HEK293T (cell line): ENCODE data around the gene SLC16A14.

Experiments
- CTCF ChIA-PET: fragments of 350-600 bp; formaldehyde crosslinking; extraction: SDS; loops from one replicate; lab custom pipeline; 2021; ENCODE audit warnings: antibody characterized with exemption, inconsistent platforms; lab: Yijun Ruan, JAX
- POLR2A ChIA-PET: fragments of 350-600 bp; formaldehyde crosslinking; extraction: SDS; loops from one replicate; lab custom pipeline; 2020; ENCODE audit warnings: antibody characterized with exemption, inconsistent platforms; lab: Yijun Ruan, JAX
- DNase-seq: peaks from one replicate; pipeline ENCODE4 v3.0.0; 2012; ENCODE audit warnings: mixed read lengths; ENCODE audit errors: extremely low spot score
- ARNT ChIP-seq: fragments of 450-650 bp; IDR thresholded peaks from 2 replicates; pipeline ENCODE4 v1.6.1; 2017; ENCODE audit warnings: mild to moderate bottlenecking
- BHLHE40 ChIP-seq: fragments of 450-650 bp; IDR thresholded peaks from 2 replicates; pipeline ENCODE4 v1.6.1; 2016; ENCODE audit warnings: mild to moderate bottlenecking, moderate library complexity, borderline replicate concordance
- CTBP1 ChIP-seq: fragments of 450-650 bp; IDR thresholded peaks from 2 replicates; pipeline ENCODE4 v1.6.1; 2016; ENCODE audit warnings: borderline replicate concordance
- ELF4 ChIP-seq: fragments of 450-650 bp; IDR thresholded peaks from 2 replicates; pipeline ENCODE4 v1.6.1; 2017; ENCODE audit warnings: antibody characterized with exemption
- FOXA1 ChIP-seq: fragments of 450-650 bp; IDR thresholded peaks from 2 replicates; pipeline ENCODE4 v1.6.1; 2016; ENCODE audit warnings: mild to moderate bottlenecking
- FOXK2 ChIP-seq: fragments of 450-650 bp; IDR thresholded peaks from 2 replicates; pipeline ENCODE4 v1.6.1; 2016; ENCODE audit warnings: mild to moderate bottlenecking
- FOXM1 ChIP-seq: fragments of 450-650 bp; IDR thresholded peaks from 2 replicates; pipeline ENCODE4 v1.6.1; 2017; ENCODE audit warnings: mild to moderate bottlenecking, borderline replicate concordance
- HDGF ChIP-seq: fragments of 450-650 bp; IDR thresholded peaks from 2 replicates; pipeline ENCODE4 v1.6.1; 2017; ENCODE audit warnings: antibody characterized with exemption, borderline replicate concordance
- L3MBTL2 ChIP-seq: fragments of 450-650 bp; conservative IDR thresholded peaks from 2 replicates; pipeline ENCODE4 v1.6.1; 2016; ENCODE audit warnings: mild to moderate bottlenecking
- LEF1 ChIP-seq: fragments of 450-650 bp; IDR thresholded peaks from 2 replicates; pipeline ENCODE4 v1.6.1; 2017; ENCODE audit warnings: mild to moderate bottlenecking, borderline replicate concordance
- NFRKB ChIP-seq: fragments of 450-650 bp; IDR thresholded peaks from 2 replicates; pipeline ENCODE4 v1.6.1; 2016; ENCODE audit warnings: mild to moderate bottlenecking, moderate library complexity
- SP1 ChIP-seq: fragments of 450-650 bp; IDR thresholded peaks from 2 replicates; pipeline ENCODE4 v1.6.1; 2017
- SUZ12 ChIP-seq: fragments of 450-650 bp; IDR thresholded peaks from 2 replicates; pipeline ENCODE4 v1.6.1; 2016; ENCODE audit warnings: mild to moderate bottlenecking
- TARDBP ChIP-seq: fragments of 450-650 bp; IDR thresholded peaks from 2 replicates; pipeline ENCODE4 v1.6.1; 2016
- ZNF384 ChIP-seq: fragments of 450-650 bp; IDR thresholded peaks from 2 replicates; pipeline ENCODE4 v1.6.1; 2016
- TF ChIP-seq, protein P1 (sequence below): fragments of 450-650 bp; IDR thresholded peaks from 2 replicates; pipeline ENCODE4 v1.6.1; 2016

The SLC16A14 gene

GRCh38 chr2:230069402-230069801, 678 bp upstream of the SLC16A14 start:
- POLR2A ChIA-PET: no interaction called here
- CTCF ChIA-PET: interaction anchor here (0.6 to 0.9 kb wide), 2 partner anchors 454 to 540 kb away, joined by 3 to 5 read pairs; no protein-coding TSS in a partner anchor
- TF ChIP-seq FOXK2 (no peak), LEF1 (no peak), BHLHE40 (no peak), SP1 (no peak), FOXA1 (no peak), ZNF384 (no peak), ARNT (no peak), NFRKB (no peak), SUZ12 (no peak), ELF4 (no peak), L3MBTL2 (no peak), HDGF (no peak), TARDBP (no peak), CTBP1 (no peak), FOXM1 (no peak)
- TF ChIP-seq, protein P1, sequence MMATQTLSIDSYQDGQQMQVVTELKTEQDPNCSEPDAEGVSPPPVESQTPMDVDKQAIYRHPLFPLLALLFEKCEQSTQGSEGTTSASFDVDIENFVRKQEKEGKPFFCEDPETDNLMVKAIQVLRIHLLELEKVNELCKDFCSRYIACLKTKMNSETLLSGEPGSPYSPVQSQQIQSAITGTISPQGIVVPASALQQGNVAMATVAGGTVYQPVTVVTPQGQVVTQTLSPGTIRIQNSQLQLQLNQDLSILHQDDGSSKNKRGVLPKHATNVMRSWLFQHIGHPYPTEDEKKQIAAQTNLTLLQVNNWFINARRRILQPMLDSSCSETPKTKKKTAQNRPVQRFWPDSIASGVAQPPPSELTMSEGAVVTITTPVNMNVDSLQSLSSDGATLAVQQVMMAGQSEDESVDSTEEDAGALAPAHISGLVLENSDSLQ: no peak
- no peak for DNase-seq

- ChIA-PET POLR2A (no interaction called here), CTCF (interaction anchor here (1.2 kb wide), 1 partner anchor 17 kb away, joined by 5 read pairs; no protein-coding TSS in a partner anchor)
- DNase-seq: no peak
- no peak for TF ChIP-seq CTBP1
- TF ChIP-seq ZNF384: no peak
- no peak for TF ChIP-seq NFRKB
- TF ChIP-seq, protein P1: no peak
- no peak for TF ChIP-seq ELF4
Measured at GRCh38 chr2:230068016-230068650, 591 bp downstream of the SLC16A14 start.

GRCh38 chr2:230060672-230061293, 7.9 kb downstream of the SLC16A14 start:
- POLR2A ChIA-PET: no interaction called here

GRCh38 chr2:230053753-230054478, 14.8 kb downstream of the SLC16A14 start:
- DNase-seq: no peak
- ChIA-PET POLR2A (no interaction called here), CTCF (no interaction called here)
- TF ChIP-seq TARDBP (no peak), SP1 (no peak), SUZ12 (no peak), BHLHE40 (no peak), LEF1 (no peak), FOXA1 (no peak), ARNT (no peak), NFRKB (no peak), ZNF384 (no peak), HDGF (no peak), CTBP1 (no peak)
- TF ChIP-seq, protein P1: no peak

More at GRCh38 chr2:230060672-230061293, 7.9 kb downstream of the SLC16A14 start:
- DNase-seq: no peak
- TF ChIP-seq, protein P1: no peak
- TF ChIP-seq TARDBP (no peak), SUZ12 (no peak), ARNT (no peak), ELF4 (no peak), SP1 (no peak), L3MBTL2 (no peak), CTBP1 (no peak), FOXA1 (no peak), LEF1 (no peak), FOXK2 (no peak), NFRKB (no peak), ZNF384 (no peak), HDGF (no peak), FOXM1 (no peak), BHLHE40 (no peak)
- CTCF ChIA-PET: no interaction called here

- ChIA-PET POLR2A (no interaction called here), CTCF (interaction anchor here (1.8 kb wide), 1 partner anchor 15 kb away, joined by 5 read pairs; no protein-coding TSS in a partner anchor)
- TF ChIP-seq TARDBP (no peak), SP1 (no peak), HDGF (no peak), ELF4 (no peak)
- DNase-seq: no peak
Measured at GRCh38 chr2:230052299-230052698, 16.4 kb downstream of the SLC16A14 start.
